Psoas muscle (tissue), 8 donors: ENCODE data around the gene QRFP. TPM values are rescaled to one million over a fixed set of nuclear protein-coding genes. Genes with fewer than 3 reads are reported as not detected.

Experiments
- ATAC-seq, 4 donors: fragments of 200-7000 bp; cut with Tn5 transposase; one replicate each; pipeline ENCODE4 v1.9.1; 2020; ENCODE audit warnings: moderate library complexity in 3 of 4, mild to moderate bottlenecking in 2 of 4
- DNase-seq, 2 donors: peaks; one replicate each; pipeline ENCODE4 v3.0.0-alpha.2; 2020
- H3K27ac ChIP-seq: fragments of 200-600 bp; one replicate; pipeline ENCODE4 v1.8.0; 2022
- H3K27me3 ChIP-seq, 3 donors: fragments of 200-600 bp in 1 of 3; one replicate each; pipeline versions ENCODE4 v1.6.1 to v1.8.0; 2013 to 2022; ENCODE audit warnings: low read length in 2 of 3, mild to moderate bottlenecking in 2 of 3, moderate library complexity in 1 of 3; ENCODE audit not compliant: insufficient read depth in 3 of 3
- H3K36me3 ChIP-seq, 2 donors: fragments of 200-600 bp in 1 of 2; one replicate each; pipeline versions ENCODE4 v1.6.1 to v1.8.0; 2013 to 2022; ENCODE audit warnings: low read depth in 1 of 2, mild to moderate bottlenecking in 1 of 2, moderate library complexity in 1 of 2; ENCODE audit not compliant: insufficient read depth in 1 of 2
- H3K4me1 ChIP-seq: fragments of 200-600 bp; one replicate; pipeline ENCODE4 v1.8.0; 2022
- H3K4me3 ChIP-seq: fragments of 200-600 bp; one replicate; pipeline ENCODE4 v1.8.0; 2022; ENCODE audit warnings: mild to moderate bottlenecking
- H3K9me3 ChIP-seq: fragments of 200-600 bp; one replicate; pipeline ENCODE4 v1.8.0; 2022
- WGBS, 3 donors: extraction: QIAGEN DNeasy Blood & Tissue Kit; methylation state at CpG; one replicate each; pipeline versions ENCODE4 v1.1.6 to v1.1.7; 2013; 5-methylcytosine and 5-hydroxymethylcytosine counted together
- intact Hi-C, 2 donors: fragments of 100-400 bp; cut with DNase I; formaldehyde crosslinking; loops; one replicate each; pipeline versions ENCODE4 v1.11.0 to v1.14.2; 2022
- polyA plus RNA-seq, 3 donors: library from polyadenylated mRNA; stranded (reverse); fragments of 200-250 nt; gene quantifications; one replicate each; pipeline ENCODE4 v1.2.3, GENCODE V29; 2013
- total RNA-seq, 4 donors: library from RNA; stranded (reverse); fragmentation: NEBNext Ultra II Directional in 2 of 4; extraction: Animal tissue kit (Norgen Biotek cat#: 25700) in 2 of 4; gene quantifications; one replicate each; pipeline versions ENCODE4 v1.2.1 to v1.2.4, GENCODE V29; 2021 to 2023
- TF ChIP-seq, protein P1 (sequence below): fragments of 200-600 bp; IDR thresholded peaks from one replicate; pipeline ENCODE4 v1.8.0; 2022; ENCODE audit warnings: antibody characterized with exemption
- donor health status: healthy with polysubstance abuse.
- donor health status: DM: no; HTN: no; CAD: no; lungs with moderate emphysema.
- donor health status: Bipolar disorder and iron deficiency.
- donor health status: healthy.
- donor health status: DM: yes; HTN: yes; CAD: no.
- donor health status: DM: no; HTN: no; CAD: no.
- donor health status: DM: no; HTN: no; CAD: no.
- donor health status: DM: yes; HTN: yes; CAD: no.

QRFP gene
- total and polyA plus RNA-seq, 7 donors: 0.01 to 0.03 TPM; not detected in 5

DNA sequence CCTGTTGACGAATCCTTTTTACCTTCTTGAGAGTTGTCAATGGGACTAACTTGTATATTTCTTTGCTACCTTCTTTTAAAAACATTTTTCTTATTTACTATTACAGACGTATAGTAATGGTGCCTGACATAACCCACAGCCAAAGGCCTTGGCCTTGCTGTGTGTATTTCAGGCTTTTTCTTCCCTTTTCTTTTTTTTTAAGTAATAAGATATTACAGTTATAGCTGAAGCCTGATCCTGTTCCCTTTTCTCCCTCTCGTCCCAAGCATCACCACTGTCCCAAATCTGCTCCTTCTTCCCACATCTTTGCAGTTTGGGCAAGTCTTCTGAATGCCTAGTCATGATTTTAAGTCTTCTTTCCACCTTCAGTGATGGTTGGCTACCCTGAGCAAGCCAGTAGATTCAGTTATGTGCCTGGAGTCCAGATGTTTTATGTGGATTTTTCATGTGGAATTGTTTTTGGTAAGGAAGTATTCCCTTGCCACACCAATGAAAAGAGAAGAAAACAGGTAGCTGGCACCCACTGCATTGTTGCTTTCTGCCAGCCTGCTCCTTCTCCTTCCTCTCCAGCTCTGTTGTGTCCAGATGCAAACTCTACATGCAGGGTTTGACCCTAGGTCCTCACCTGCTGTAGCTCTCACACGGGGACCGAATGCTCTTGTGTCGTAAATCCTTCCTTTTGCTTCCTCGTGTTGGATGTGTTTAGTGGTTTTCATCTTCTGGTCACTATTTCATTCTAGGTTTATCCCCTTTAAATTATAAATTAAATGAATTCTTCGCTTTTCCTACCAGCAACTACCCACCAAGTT is 35.0 kb downstream of the QRFP start:
- H3K9me3 ChIP-seq: no peaks in the 10 kb centered on the region
- intact Hi-C loops: loop anchor here (2.0 to 5.0 kb wide), 3 partner anchors 89 to 154 kb away; no protein-coding TSS in a partner anchor
- H3K27ac ChIP-seq: peak overlapping the region; percentile 66
- H3K27me3 ChIP-seq: no peaks in the 10 kb centered on the region
- TF ChIP-seq, protein P1, sequence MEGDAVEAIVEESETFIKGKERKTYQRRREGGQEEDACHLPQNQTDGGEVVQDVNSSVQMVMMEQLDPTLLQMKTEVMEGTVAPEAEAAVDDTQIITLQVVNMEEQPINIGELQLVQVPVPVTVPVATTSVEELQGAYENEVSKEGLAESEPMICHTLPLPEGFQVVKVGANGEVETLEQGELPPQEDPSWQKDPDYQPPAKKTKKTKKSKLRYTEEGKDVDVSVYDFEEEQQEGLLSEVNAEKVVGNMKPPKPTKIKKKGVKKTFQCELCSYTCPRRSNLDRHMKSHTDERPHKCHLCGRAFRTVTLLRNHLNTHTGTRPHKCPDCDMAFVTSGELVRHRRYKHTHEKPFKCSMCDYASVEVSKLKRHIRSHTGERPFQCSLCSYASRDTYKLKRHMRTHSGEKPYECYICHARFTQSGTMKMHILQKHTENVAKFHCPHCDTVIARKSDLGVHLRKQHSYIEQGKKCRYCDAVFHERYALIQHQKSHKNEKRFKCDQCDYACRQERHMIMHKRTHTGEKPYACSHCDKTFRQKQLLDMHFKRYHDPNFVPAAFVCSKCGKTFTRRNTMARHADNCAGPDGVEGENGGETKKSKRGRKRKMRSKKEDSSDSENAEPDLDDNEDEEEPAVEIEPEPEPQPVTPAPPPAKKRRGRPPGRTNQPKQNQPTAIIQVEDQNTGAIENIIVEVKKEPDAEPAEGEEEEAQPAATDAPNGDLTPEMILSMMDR: no peak
- H3K4me3 ChIP-seq: no peak overlapping the region
- ATAC-seq: no peak
- peaks cover 6 to 46% of the 10 kb centered on the region in 2 donors for H3K36me3 ChIP-seq
- DNase-seq: no peak
- peaks cover 21% of the 10 kb centered on the region for H3K4me1 ChIP-seq
- WGBS, 3 donors: 72 to 81% (median 73%) methylated on average over 8 of the region's 8 CpGs

DNA sequence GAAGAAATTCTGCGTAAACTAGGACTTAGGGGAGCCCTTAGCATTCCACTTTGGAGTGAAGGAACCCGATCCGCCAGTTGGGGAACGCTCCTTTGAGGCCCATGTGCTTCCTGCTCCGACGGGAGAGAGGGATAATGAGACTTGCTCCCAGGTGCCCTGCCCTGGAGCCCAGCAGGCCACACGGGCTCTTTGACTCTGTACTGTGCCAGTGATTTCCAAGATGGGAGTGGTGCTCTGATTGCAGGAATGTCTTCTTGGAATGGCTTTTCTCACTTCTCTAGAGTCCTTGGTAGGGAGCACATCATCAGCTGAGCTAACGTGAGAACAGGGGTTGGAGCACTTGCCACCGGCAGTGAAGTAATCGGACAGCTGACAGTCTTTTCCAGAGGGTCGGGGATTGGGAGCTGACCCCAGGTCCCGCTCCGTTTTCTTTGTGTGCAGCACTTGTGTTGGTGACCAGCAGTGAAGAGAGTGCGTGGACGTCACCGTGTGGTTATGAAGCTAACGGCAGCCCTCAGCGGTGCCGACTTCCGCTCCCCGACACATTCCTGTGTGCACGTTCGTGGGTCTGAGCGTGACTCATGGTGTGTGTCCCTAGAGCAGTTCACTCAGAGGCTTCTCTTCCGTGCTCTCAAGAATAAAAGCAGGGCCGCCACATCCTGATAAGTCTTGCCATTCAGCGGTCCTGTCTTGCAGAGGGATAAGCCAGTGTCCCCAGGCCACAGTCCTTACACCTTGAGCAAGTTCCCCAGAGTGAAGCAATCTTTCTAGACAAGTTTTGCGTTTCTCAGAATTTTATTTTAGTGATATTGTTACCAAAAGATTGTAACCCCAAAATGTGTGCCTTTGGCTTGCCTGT is 35.9 kb downstream of the QRFP start:
- Histone ChIP-seq H3K36me3 (peaks cover 7 to 55% of the 10 kb centered on the region in 2 donors), H3K27me3 (no peaks in the 10 kb centered on the region), H3K27ac (peak overlapping the region; percentile 66), H3K4me3 (no peak overlapping the region), H3K4me1 (peaks cover 18% of the 10 kb centered on the region), H3K9me3 (no peaks in the 10 kb centered on the region)
- peak; percentile 85 to 89 for DNase-seq
- ATAC-seq: peak; percentile 91 to 97 (median 94)
- 32 to 41% (median 34%) methylated on average over 28 of the region's 28 CpGs for WGBS, 3 donors
- TF ChIP-seq, protein P1: peak; percentile 26
- intact Hi-C loops: loop anchor here in 1 of 2 donors (5.0 kb wide), 2 partner anchors 88 to 153 kb away; no protein-coding TSS in a partner anchor

DNA sequence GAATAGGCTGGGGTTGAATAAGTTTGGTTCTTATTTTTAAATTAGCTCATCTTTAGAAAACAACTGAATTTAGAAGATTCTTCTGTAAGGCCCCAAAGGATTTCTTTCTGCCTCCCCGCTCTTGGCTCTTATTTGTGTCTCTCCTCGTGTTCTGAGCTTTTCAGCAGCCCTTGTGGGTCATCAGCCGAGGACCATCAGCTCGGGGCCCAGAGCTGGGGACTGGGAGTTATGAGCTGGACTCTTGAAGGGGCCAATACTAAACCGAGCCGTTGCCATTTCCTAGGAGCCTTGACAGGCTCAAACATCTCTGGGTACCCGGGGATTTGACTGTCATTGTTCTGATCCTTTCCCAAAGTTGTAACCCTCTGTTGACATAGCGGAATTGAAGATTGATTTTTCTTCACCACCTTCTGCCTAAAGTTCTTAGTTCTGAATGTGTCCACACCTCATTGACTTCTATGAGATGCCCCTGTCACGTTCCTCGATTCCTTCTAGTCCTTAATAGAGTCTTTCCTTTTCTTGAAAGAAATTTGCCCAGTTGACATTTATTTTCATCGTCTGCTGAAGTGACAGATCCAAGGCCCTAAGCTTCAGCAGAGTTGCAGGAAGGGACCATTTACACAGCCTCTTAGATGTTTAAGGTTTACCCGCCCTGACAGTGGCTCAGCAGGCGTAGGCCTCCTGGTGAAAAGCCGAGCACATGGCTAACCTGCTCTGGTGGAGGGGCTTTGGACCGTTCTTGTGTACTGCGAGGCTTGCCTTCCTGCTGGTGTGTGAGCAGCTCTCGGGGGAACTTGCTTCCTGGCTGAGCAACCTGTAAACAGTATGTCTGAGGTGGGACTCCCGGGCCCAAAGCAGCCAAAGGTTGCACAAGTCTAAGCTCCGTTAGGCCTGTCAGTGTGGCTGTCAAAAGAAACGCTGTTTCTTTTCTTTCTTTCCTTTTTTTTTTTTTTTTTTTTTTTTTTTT is 37.6 kb downstream of the QRFP start:
- peak overlapping the region; percentile 61 for H3K27ac ChIP-seq
- ATAC-seq: no peak
- no peak overlapping the region for H3K4me3 ChIP-seq
- peaks cover 18% of the 10 kb centered on the region for H3K4me1 ChIP-seq
- no peaks in the 10 kb centered on the region for H3K9me3 ChIP-seq
- H3K36me3 ChIP-seq: peaks cover 7 to 59% of the 10 kb centered on the region in 2 donors
- TF ChIP-seq, protein P1: no peak
- H3K27me3 ChIP-seq: no peaks in the 10 kb centered on the region
- intact Hi-C loops: no loop called here
- peak; percentile 34 to 63 for DNase-seq
- WGBS, 3 donors: 71 to 76% (median 72%) methylated on average over 20 of the region's 20 CpGs
